ENCODE data around the gene FMO5.

The FMO5 gene, protein sequence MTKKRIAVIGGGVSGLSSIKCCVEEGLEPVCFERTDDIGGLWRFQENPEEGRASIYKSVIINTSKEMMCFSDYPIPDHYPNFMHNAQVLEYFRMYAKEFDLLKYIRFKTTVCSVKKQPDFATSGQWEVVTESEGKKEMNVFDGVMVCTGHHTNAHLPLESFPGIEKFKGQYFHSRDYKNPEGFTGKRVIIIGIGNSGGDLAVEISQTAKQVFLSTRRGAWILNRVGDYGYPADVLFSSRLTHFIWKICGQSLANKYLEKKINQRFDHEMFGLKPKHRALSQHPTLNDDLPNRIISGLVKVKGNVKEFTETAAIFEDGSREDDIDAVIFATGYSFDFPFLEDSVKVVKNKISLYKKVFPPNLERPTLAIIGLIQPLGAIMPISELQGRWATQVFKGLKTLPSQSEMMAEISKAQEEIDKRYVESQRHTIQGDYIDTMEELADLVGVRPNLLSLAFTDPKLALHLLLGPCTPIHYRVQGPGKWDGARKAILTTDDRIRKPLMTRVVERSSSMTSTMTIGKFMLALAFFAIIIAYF
- total RNA-seq: 1.0 to 1.7 (median 1.3) reads per million in 3 donors

DNA sequence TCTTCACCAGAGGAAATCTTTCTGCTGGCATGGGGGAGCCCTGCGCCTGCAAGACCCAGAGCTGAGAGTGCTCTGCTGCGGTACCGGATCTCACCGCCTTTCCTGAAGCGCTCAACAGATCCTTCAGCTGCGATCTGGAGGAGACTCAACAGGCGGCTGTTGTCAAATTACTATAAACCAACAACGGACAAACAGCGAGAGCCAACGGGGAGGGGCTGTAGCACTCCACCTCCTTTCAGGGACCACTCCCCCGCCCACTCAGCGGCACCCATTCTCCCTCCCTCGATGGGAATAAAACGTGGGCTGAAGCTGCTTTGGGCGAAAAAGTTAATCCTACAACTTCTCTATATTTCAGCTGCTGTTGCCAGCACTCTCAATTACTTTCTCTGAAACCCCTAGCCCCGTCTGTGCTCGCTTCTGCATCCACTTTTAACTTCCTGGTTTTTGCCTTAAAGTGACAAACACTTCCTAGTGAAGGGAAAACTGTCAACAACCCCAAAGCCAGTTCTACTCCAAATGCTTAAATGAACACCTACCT lies at the start of gene FMO5:
Gene FMO5 (minus strand): TSS at position 147 of the 538 bp plus-strand sequence. CDS start 310 bp downstream, outside the sequence.
- no peaks in the 10 kb centered on the region for H3K9me3 ChIP-seq (ENCODE audit: control insufficient read depth, low read length)
- H3K36me3 ChIP-seq (ENCODE audit: control insufficient read depth, insufficient read depth, low read length): no peaks in the 10 kb centered on the region
- no peak within 1 kb of the TSS for H3K27ac ChIP-seq (ENCODE audit: insufficient read depth, low read length, poor library complexity, severe bottlenecking)
- H3K4me3 ChIP-seq (ENCODE audit: insufficient read depth, low read depth, low read length, poor library complexity, severe bottlenecking): peak within 1 kb of the TSS; percentile 79
- H3K4me1 ChIP-seq (ENCODE audit: control insufficient read depth, insufficient read depth, low read length, poor library complexity, severe bottlenecking): peaks cover 4% of the 10 kb centered on the region
- DNase-seq: peak; percentile 17 to 27 (median 27)
- no peaks in the 10 kb centered on the region for H3K27me3 ChIP-seq (replicated peaks; ENCODE audit: control insufficient read depth, insufficient read depth, low read length, poor library complexity, severe bottlenecking)

DNA sequence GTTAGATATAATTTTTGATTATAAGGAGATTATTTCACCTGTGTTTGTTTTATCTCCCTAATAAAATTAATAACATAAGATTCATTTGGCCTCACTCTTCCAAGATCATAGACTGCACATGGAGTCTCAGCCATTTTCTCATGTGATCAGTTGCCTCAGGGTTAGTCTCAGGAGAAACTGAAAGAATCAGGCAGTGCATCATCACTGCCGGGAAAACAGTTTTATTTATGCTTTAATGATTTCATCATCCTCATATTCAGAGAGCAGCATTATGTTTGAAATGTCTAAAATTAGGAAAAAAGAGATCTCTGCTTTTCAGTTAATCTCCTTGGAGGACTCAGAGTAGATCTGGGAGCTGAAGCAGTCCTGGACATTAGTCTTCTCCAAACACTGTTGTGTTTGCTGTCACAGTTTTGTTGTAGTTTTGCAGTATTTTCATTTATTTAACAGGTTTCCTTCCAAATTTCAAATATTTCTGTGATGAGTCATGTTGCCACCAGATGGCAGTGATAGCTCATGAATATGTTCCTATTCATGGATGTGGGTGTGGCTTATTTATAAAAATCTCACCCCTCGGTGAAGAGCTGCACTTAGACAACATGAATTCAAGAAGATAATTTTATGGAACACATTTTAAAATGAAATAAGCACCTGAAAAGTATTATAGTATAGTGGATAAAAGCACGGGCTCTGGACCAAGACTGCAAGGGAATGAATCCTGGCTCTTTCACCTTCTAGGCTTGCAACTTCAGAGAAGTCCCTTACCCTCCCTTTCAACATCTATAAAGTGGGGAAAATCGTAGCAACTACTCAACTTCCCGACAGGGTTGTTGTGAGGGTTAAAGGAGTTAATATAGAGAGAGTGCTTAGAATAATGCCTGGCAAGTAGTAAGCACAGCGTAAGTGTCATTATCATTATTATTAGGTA lies 48.5 kb upstream of the FMO5 start:
- peaks cover 21% of the 10 kb centered on the region for H3K36me3 ChIP-seq (ENCODE audit: control insufficient read depth, insufficient read depth, low read length)

DNA sequence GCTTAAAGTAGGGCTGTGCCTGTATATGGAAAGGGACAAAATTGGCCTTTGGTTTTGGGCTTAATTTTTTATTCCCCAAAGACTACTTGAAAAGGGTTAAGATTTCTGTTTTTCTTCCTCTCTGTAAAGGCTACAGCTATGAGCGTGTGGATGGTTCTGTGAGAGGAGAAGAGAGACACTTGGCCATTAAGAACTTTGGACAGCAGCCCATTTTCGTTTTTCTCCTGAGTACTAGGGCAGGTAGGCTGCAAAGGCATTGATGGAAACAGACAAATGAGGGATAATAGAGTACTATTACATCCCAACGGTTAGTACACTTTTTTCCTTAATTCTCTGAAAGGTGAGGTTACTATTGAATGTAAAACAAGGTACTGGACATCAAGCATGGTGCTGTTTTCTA lies 46.9 kb upstream of the FMO5 start:
- Histone ChIP-seq H3K27ac (ENCODE audit: insufficient read depth, low read length, poor library complexity, severe bottlenecking) (no peak overlapping the region), H3K9me3 (ENCODE audit: control insufficient read depth, low read length) (no peaks in the 10 kb centered on the region), H3K27me3 (replicated peaks; ENCODE audit: control insufficient read depth, insufficient read depth, low read length, poor library complexity, severe bottlenecking) (no peaks in the 10 kb centered on the region), H3K4me3 (ENCODE audit: insufficient read depth, low read depth, low read length, poor library complexity, severe bottlenecking) (no peak overlapping the region), H3K4me1 (ENCODE audit: control insufficient read depth, insufficient read depth, low read length, poor library complexity, severe bottlenecking) (no peaks in the 10 kb centered on the region), H3K36me3 (ENCODE audit: control insufficient read depth, insufficient read depth, low read length) (peaks cover 34% of the 10 kb centered on the region)
- DNase-seq: no peak

More for the DNA sequence above, 48.5 kb upstream of the FMO5 start:
- peak in 1 of 3 donors; percentile 22 for DNase-seq
- H3K27ac ChIP-seq (ENCODE audit: insufficient read depth, low read length, poor library complexity, severe bottlenecking): no peak overlapping the region
- no peak overlapping the region for H3K4me3 ChIP-seq (ENCODE audit: insufficient read depth, low read depth, low read length, poor library complexity, severe bottlenecking)
- H3K9me3 ChIP-seq (ENCODE audit: control insufficient read depth, low read length): no peaks in the 10 kb centered on the region
- no peaks in the 10 kb centered on the region for H3K4me1 ChIP-seq (ENCODE audit: control insufficient read depth, insufficient read depth, low read length, poor library complexity, severe bottlenecking)
- H3K27me3 ChIP-seq (replicated peaks; ENCODE audit: control insufficient read depth, insufficient read depth, low read length, poor library complexity, severe bottlenecking): no peaks in the 10 kb centered on the region

DNA sequence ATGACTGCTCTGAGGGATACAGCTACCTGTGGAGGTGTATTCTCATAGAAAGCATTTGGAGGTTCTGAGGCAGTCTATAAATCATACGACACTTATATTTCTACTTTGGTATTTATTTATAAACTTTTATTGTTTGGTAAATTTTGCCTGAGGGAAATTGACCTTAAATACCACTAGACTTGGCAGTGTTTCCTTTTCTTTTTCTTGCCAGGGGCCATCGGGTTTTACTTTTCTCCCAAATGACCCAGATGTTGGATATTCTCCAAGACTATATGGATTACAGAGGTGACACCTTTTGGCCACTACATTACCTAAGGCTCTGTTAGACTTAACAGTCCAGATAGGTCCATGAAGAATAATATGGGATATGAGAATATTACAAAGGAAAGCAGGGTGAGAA lies 45.6 kb upstream of the FMO5 start:
- Histone ChIP-seq H3K27me3 (replicated peaks; ENCODE audit: control insufficient read depth, insufficient read depth, low read length, poor library complexity, severe bottlenecking) (no peaks in the 10 kb centered on the region), H3K36me3 (ENCODE audit: control insufficient read depth, insufficient read depth, low read length) (peaks cover 23% of the 10 kb centered on the region), H3K27ac (ENCODE audit: insufficient read depth, low read length, poor library complexity, severe bottlenecking) (no peak overlapping the region), H3K4me3 (ENCODE audit: insufficient read depth, low read depth, low read length, poor library complexity, severe bottlenecking) (no peak overlapping the region), H3K9me3 (ENCODE audit: control insufficient read depth, low read length) (no peaks in the 10 kb centered on the region), H3K4me1 (ENCODE audit: control insufficient read depth, insufficient read depth, low read length, poor library complexity, severe bottlenecking) (no peaks in the 10 kb centered on the region)
- DNase-seq: no peak

DNA sequence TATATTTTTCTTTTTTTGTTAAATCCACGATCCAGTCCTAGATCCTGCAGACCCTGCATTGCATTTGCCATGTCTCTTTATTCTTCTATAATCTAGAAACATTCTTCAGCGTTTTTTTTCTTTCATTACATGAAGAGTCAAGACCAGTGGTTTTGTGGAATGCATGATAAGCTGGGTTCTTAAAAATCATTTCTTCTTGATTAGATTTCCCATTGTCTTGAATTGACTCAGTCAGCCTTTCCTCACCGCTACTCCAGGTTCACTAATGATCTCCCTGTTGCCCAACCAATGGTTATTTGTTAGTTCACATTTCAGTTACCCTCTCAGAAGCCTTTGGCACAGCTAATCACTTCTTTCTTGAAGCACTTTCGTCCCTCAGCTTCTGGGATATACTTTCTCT lies 42.6 kb upstream of the FMO5 start:
- no peaks in the 10 kb centered on the region for H3K9me3 ChIP-seq (ENCODE audit: control insufficient read depth, low read length)
- H3K4me3 ChIP-seq (ENCODE audit: insufficient read depth, low read depth, low read length, poor library complexity, severe bottlenecking): no peak overlapping the region
- DNase-seq: no peak
- H3K27ac ChIP-seq (ENCODE audit: insufficient read depth, low read length, poor library complexity, severe bottlenecking): no peak overlapping the region
- peaks cover 28% of the 10 kb centered on the region for H3K36me3 ChIP-seq (ENCODE audit: control insufficient read depth, insufficient read depth, low read length)
- no peaks in the 10 kb centered on the region for H3K4me1 ChIP-seq (ENCODE audit: control insufficient read depth, insufficient read depth, low read length, poor library complexity, severe bottlenecking)
- H3K27me3 ChIP-seq (replicated peaks; ENCODE audit: control insufficient read depth, insufficient read depth, low read length, poor library complexity, severe bottlenecking): no peaks in the 10 kb centered on the region

DNA sequence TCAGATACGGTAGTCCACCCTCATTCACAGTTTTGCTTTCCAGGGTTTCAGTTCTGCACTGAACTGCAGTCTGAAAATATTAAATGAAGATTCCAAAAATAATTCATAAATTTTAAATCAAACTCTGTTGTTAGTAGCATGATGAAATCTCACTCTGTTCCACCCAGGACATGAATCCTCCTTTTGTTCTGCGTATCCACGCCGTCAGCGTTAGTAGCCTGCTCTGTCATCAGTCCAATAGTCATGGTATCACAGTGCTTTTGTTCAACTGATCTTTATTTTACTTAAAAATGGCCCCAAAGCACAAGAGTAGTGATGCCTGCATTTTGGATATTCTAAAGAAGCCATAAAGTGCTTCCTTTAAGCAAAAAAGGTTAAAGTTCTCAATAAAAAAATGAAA lies 41.2 kb upstream of the FMO5 start:
- H3K27ac ChIP-seq (ENCODE audit: insufficient read depth, low read length, poor library complexity, severe bottlenecking): no peak overlapping the region
- H3K4me3 ChIP-seq (ENCODE audit: insufficient read depth, low read depth, low read length, poor library complexity, severe bottlenecking): no peak overlapping the region
- H3K27me3 ChIP-seq (replicated peaks; ENCODE audit: control insufficient read depth, insufficient read depth, low read length, poor library complexity, severe bottlenecking): no peaks in the 10 kb centered on the region
- DNase-seq: no peak
- H3K9me3 ChIP-seq (ENCODE audit: control insufficient read depth, low read length): no peaks in the 10 kb centered on the region
- peaks cover 29% of the 10 kb centered on the region for H3K36me3 ChIP-seq (ENCODE audit: control insufficient read depth, insufficient read depth, low read length)
- H3K4me1 ChIP-seq (ENCODE audit: control insufficient read depth, insufficient read depth, low read length, poor library complexity, severe bottlenecking): no peaks in the 10 kb centered on the region

DNA sequence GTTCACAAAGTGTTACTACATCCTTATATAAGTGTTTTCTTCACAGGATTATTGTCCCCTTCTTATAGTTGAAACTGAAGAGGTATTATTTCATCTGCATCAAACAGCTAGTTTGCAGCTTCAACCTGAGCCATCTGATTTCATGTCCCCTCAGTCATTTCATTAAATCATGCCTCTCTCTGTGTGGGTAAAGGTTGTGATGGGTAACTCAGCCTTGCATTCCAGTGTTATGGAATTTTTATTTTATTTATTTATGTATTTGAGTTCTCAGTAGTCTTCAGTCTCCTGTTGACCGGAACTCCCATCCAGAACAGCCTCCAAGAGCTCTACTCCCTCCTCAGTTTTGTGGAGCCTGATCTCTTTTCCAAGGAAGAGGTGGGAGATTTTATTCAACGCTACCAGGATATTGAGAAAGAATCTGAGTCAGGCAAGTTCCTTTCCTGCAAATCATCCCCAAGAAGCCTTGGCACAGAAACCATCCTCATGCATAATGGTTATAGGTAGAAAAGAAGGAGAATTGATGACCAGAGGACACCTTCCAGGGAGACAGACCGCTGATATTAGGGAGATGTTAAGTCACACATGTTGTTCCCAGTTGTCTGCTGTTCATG lies 39.1 kb upstream of the FMO5 start:
- no peaks in the 10 kb centered on the region for H3K4me1 ChIP-seq (ENCODE audit: control insufficient read depth, insufficient read depth, low read length, poor library complexity, severe bottlenecking)
- H3K36me3 ChIP-seq (ENCODE audit: control insufficient read depth, insufficient read depth, low read length): peaks cover 32% of the 10 kb centered on the region
- H3K27ac ChIP-seq (ENCODE audit: insufficient read depth, low read length, poor library complexity, severe bottlenecking): no peak overlapping the region
- no peaks in the 10 kb centered on the region for H3K9me3 ChIP-seq (ENCODE audit: control insufficient read depth, low read length)
- no peaks in the 10 kb centered on the region for H3K27me3 ChIP-seq (replicated peaks; ENCODE audit: control insufficient read depth, insufficient read depth, low read length, poor library complexity, severe bottlenecking)
- no peak overlapping the region for H3K4me3 ChIP-seq (ENCODE audit: insufficient read depth, low read depth, low read length, poor library complexity, severe bottlenecking)
- no peak for DNase-seq

DNA sequence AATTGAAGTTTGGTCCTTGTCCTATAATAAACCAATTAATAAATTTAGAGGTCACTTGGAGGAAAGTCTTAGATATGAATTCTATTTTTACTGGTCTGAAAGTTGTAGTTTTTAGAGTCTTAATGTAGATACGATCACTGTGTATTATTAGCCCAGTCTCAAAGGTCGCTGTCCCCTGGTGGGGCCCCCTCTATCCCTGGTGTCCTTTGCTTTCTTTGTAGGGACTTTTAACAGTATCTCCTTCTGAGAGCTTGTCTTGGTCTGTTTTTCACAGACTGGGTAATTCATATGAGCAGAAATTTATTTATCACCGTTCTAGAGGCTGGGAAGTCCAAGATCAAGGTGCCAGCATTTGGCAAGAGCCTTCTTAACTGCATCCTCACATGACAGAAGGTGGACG lies 35.8 kb upstream of the FMO5 start:
- no peak overlapping the region for H3K27ac ChIP-seq (ENCODE audit: insufficient read depth, low read length, poor library complexity, severe bottlenecking)
- H3K4me3 ChIP-seq (ENCODE audit: insufficient read depth, low read depth, low read length, poor library complexity, severe bottlenecking): no peak overlapping the region
- no peaks in the 10 kb centered on the region for H3K9me3 ChIP-seq (ENCODE audit: control insufficient read depth, low read length)
- no peak for DNase-seq
- H3K4me1 ChIP-seq (ENCODE audit: control insufficient read depth, insufficient read depth, low read length, poor library complexity, severe bottlenecking): no peaks in the 10 kb centered on the region
- peaks cover 15% of the 10 kb centered on the region for H3K36me3 ChIP-seq (ENCODE audit: control insufficient read depth, insufficient read depth, low read length)
- H3K27me3 ChIP-seq (replicated peaks; ENCODE audit: control insufficient read depth, insufficient read depth, low read length, poor library complexity, severe bottlenecking): no peaks in the 10 kb centered on the region

DNA sequence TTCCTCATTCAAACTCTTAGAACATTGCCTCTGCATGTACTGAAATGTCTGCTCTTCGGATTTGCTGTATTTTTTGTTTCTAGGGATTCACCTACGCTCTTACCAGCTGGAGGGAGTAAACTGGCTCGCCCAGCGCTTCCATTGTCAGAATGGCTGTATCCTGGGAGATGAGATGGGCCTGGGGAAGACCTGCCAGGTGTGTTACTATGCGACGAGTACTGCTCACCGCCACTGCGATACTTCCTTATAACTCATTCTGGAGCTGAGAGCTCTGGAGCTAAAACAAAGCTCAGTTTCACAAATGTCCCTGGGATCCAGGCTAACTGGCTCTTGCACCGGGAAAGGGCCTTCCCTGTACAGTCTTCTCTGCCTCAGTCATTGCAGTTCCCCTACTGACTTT lies 27.4 kb upstream of the FMO5 start:
- DNase-seq: no peak
- H3K36me3 ChIP-seq (ENCODE audit: control insufficient read depth, insufficient read depth, low read length): no peaks in the 10 kb centered on the region
- H3K9me3 ChIP-seq (ENCODE audit: control insufficient read depth, low read length): no peaks in the 10 kb centered on the region
- no peak overlapping the region for H3K4me3 ChIP-seq (ENCODE audit: insufficient read depth, low read depth, low read length, poor library complexity, severe bottlenecking)
- H3K27ac ChIP-seq (ENCODE audit: insufficient read depth, low read length, poor library complexity, severe bottlenecking): no peak overlapping the region
- H3K27me3 ChIP-seq (replicated peaks; ENCODE audit: control insufficient read depth, insufficient read depth, low read length, poor library complexity, severe bottlenecking): no peaks in the 10 kb centered on the region
- no peaks in the 10 kb centered on the region for H3K4me1 ChIP-seq (ENCODE audit: control insufficient read depth, insufficient read depth, low read length, poor library complexity, severe bottlenecking)
